SK-N-SH (cell line): Measurements from ENCODE around the gene PCED1B. TPM values are rescaled to one million over a fixed set of nuclear protein-coding genes. Genes with fewer than 3 reads are reported as not detected.
A peak's percentile ranks its signal among the peaks of the same experiment; 100 is the strongest.

ENCODE experiments used
- CTCF ChIA-PET: fragments of 300-600, 350-600 bp; formaldehyde crosslinking; extraction: SDS; loops from one replicate; lab custom pipeline; 2021; lab: Yijun Ruan, JAX
- POLR2A ChIA-PET: fragments of 350-600 bp; sonication (Branson Sonifier 250); formaldehyde crosslinking; extraction: SDS; loops from one replicate; lab custom pipeline; 2020; ENCODE audit warnings: antibody characterized with exemption, inconsistent platforms; lab: Yijun Ruan, JAX
- DNase-seq: peaks from one replicate; pipeline ENCODE4 v3.0.0; 2012
- H2AFZ ChIP-seq: fragments of 200-600 bp; sonication (generic); 2 replicates; pipeline ENCODE4 v1.8.1; 2016; ENCODE audit warnings: antibody characterized with exemption, mild to moderate bottlenecking, low read depth
- H3F3A ChIP-seq: fragments of 200-600 bp; sonication (generic); replicated peaks from 2 replicates; pipeline ENCODE3; 2016; ENCODE audit warnings: antibody characterized with exemption, mild to moderate bottlenecking; ENCODE audit not compliant: insufficient read depth
- H3K27ac ChIP-seq, 2 experiments: fragments of 200-500 bp in 1 of 2; fragments of 200-600 bp in 1 of 2; sonication (Bioruptor generic) in 1 of 2; sonication (generic), shearing (Covaris generic) in 1 of 2; 2 replicates each; pipeline versions ENCODE4 v1.5.1 to v1.6.1; 2014 to 2016; ENCODE audit warnings: low read depth in 2 of 2, inconsistent platforms in 1 of 2, low read length in 1 of 2, mild to moderate bottlenecking in 1 of 2, mixed read lengths in 1 of 2
- H3K27me3 ChIP-seq: fragments of 200-600 bp; sonication (generic), shearing (Covaris generic); 2 replicates; pipeline ENCODE4 v1.6.1; 2016; ENCODE audit warnings: mixed run types; ENCODE audit not compliant: insufficient read depth
- H3K36me3 ChIP-seq, 2 experiments: fragments of 200-500 bp in 1 of 2; fragments of 200-600 bp in 1 of 2; sonication (Bioruptor generic) in 1 of 2; sonication (generic) in 1 of 2; replicated peaks in 1 of 2; 2 replicates each; pipeline versions ENCODE3 to v1.5.1; 2014 to 2016; ENCODE audit warnings: low read length in 1 of 2, mild to moderate bottlenecking in 1 of 2; ENCODE audit not compliant: insufficient read depth in 2 of 2, control insufficient read depth in 1 of 2
- H3K4me1 ChIP-seq, 2 experiments: fragments of 200-500 bp in 1 of 2; fragments of 200-600 bp in 1 of 2; sonication (Bioruptor generic) in 1 of 2; sonication (generic), shearing (Covaris generic) in 1 of 2; 2 replicates each; pipeline versions ENCODE4 v1.5.1 to v1.6.1; 2014 to 2016; ENCODE audit warnings: low read depth in 1 of 2, low read length in 1 of 2, mixed run types in 1 of 2; ENCODE audit not compliant: insufficient read depth in 2 of 2, control insufficient read depth in 1 of 2
- H3K4me2 ChIP-seq: fragments of 200-600 bp; sonication (generic), shearing (Covaris generic); 2 replicates; pipeline ENCODE4 v1.6.1; 2017; ENCODE audit warnings: mixed run types
- H3K4me3 ChIP-seq, 2 experiments: fragments of 200-500 bp in 1 of 2; fragments of 200-600 bp in 1 of 2; sonication (Bioruptor generic) in 1 of 2; sonication (generic), shearing (Covaris generic) in 1 of 2; 2 replicates each; pipeline versions ENCODE4 v1.5.1 to v1.8.1; 2014 to 2016; ENCODE audit warnings: low read depth in 2 of 2, inconsistent platforms in 1 of 2, low read length in 1 of 2, mild to moderate bottlenecking in 1 of 2, mixed read lengths in 1 of 2, moderate library complexity in 1 of 2
- H3K79me2 ChIP-seq: fragments of 200-600 bp; sonication (generic); 2 replicates; pipeline ENCODE4 v1.8.1; 2017; ENCODE audit warnings: mild to moderate bottlenecking; ENCODE audit not compliant: insufficient read depth
- H3K9ac ChIP-seq: fragments of 200-600 bp; sonication (generic); 2 replicates; pipeline ENCODE4 v1.6.1; 2017; ENCODE audit warnings: mixed run types
- H3K9me2 ChIP-seq: fragments of 200-600 bp; sonication (generic); 2 replicates; pipeline ENCODE4 v1.6.1; 2017; ENCODE audit warnings: mixed run types
- H3K9me3 ChIP-seq: fragments of 200-600 bp; sonication (generic); 2 replicates; pipeline ENCODE4 v1.6.1; 2017; ENCODE audit warnings: mixed run types, mild to moderate bottlenecking, moderate library complexity
- H4K20me1 ChIP-seq: fragments of 200-600 bp; sonication (generic); 2 replicates; pipeline ENCODE4 v1.6.1; 2017; ENCODE audit warnings: mild to moderate bottlenecking, mixed run types; ENCODE audit not compliant: insufficient read depth
- CTCF ChIP-seq: fragments of 200-600 bp; sonication (generic); IDR thresholded peaks from 2 replicates; pipeline ENCODE4 v1.6.1; 2017; ENCODE audit warnings: antibody characterized with exemption, mild to moderate bottlenecking, moderate library complexity
- FOSL2 ChIP-seq: IDR thresholded peaks from 2 replicates; pipeline ENCODE4 v1.4.0; 2012; ENCODE audit warnings: low read depth, mild to moderate bottlenecking, moderate library complexity, borderline replicate concordance
- FOXJ3 ChIP-seq: sonication (generic); formaldehyde crosslinking; IDR thresholded peaks from 2 replicates; pipeline ENCODE4 v1.5.1; 2020; ENCODE audit warnings: mild to moderate bottlenecking, missing genetic modification reagents
- GABPA ChIP-seq: IDR thresholded peaks from 2 replicates; pipeline ENCODE4 v1.4.0; 2012; ENCODE audit warnings: low read depth, mild to moderate bottlenecking
- JUND ChIP-seq: IDR thresholded peaks from 2 replicates; pipeline ENCODE4 v1.4.0; 2012
- RAD21 ChIP-seq: IDR thresholded peaks from 2 replicates; pipeline ENCODE4 v1.6.1; 2012; ENCODE audit warnings: mild to moderate bottlenecking, low read length
- REST ChIP-seq: IDR thresholded peaks from 2 replicates; pipeline ENCODE4 v1.6.1; 2012; ENCODE audit warnings: mild to moderate bottlenecking, low read depth, low read length, moderate library complexity
- RFX5 ChIP-seq: IDR thresholded peaks from 2 replicates; pipeline ENCODE4 v1.6.1; 2012; ENCODE audit warnings: mild to moderate bottlenecking, improper control_type of control experiment, low read length
- RXRA ChIP-seq: IDR thresholded peaks from 2 replicates; pipeline ENCODE4 v1.4.0; 2012; ENCODE audit warnings: low read depth, mild to moderate bottlenecking, borderline replicate concordance
- SMC3 ChIP-seq: IDR thresholded peaks from 2 replicates; pipeline ENCODE4 v1.6.1; 2012; ENCODE audit warnings: low read depth, low read length, improper control_type of control experiment
- TCF12 ChIP-seq: IDR thresholded peaks from 2 replicates; pipeline ENCODE4 v1.4.0; 2012
- WGBS: methylation state at CpG from one replicate; pipeline ENCODE4 v1.1.6; 2017; ENCODE audit warnings: low lambda C conversion rate; 5-methylcytosine and 5-hydroxymethylcytosine counted together
- polyA plus RNA-seq, 3 experiments: library from polyadenylated mRNA; depleted of rRNA; stranded (reverse); fragments of >200 nt; gene quantifications; 2 replicates each; pipeline ENCODE4 v1.2.3, GENCODE V29; 2012
- TF ChIP-seq, protein P1 (sequence below): IDR thresholded peaks from 2 replicates; pipeline ENCODE4 v1.4.0; 2012; ENCODE audit warnings: low read depth, borderline replicate concordance
- TF ChIP-seq, protein P2 (sequence below): IDR thresholded peaks from 2 replicates; pipeline ENCODE4; 2012
- TF ChIP-seq, protein P3 (sequence below): IDR thresholded peaks from 2 replicates; pipeline ENCODE4 v1.4.0; 2012; ENCODE audit warnings: low read depth

Gene PCED1B
- polyA plus RNA-seq, 1 of the 3 experiments (the other 2 are of a cell fraction), result 0.21 TPM

- Histone ChIP-seq H3K9me2 (no peaks in the 10 kb centered on the region), H3K9me3 (no peaks in the 10 kb centered on the region), H3F3A (no peaks in the 10 kb centered on the region), H3K27ac (no peak overlapping the region), H3K9ac (no peak overlapping the region), H3K4me1 (no peaks in the 10 kb centered on the region), H3K36me3 (no peaks in the 10 kb centered on the region), H3K79me2 (no peaks in the 10 kb centered on the region), H3K27me3 (peaks cover 7% of the 10 kb centered on the region; the same call in 1 of the 2 replicates), H4K20me1 (no peaks in the 10 kb centered on the region), H2AFZ (no peak overlapping the region), H3K4me3 (no peak overlapping the region), H3K4me2 (no peak overlapping the region)
- WGBS, result 7% methylated on average over 1 of the region's 1 CpG
- ChIA-PET POLR2A (no interaction called here), CTCF (interaction anchor here (0.6 to 2.5 kb wide), 16 partner anchors 8 to 697 kb away, joined by 3 to 12 read pairs (median 4); no protein-coding TSS in a partner anchor)
- TF ChIP-seq SMC3, result peak; percentile 49
- peak; percentile 74 for TF ChIP-seq CTCF
- TF ChIP-seq, protein P1, sequence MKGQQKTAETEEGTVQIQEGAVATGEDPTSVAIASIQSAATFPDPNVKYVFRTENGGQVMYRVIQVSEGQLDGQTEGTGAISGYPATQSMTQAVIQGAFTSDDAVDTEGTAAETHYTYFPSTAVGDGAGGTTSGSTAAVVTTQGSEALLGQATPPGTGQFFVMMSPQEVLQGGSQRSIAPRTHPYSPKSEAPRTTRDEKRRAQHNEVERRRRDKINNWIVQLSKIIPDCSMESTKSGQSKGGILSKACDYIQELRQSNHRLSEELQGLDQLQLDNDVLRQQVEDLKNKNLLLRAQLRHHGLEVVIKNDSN, result no peak
- TF ChIP-seq RAD21, result peak; percentile 70
- peak; percentile 3 for DNase-seq
Observed at GRCh38 chr12:47032644-47033043, 46.8 kb upstream of the PCED1B start.

DNA sequence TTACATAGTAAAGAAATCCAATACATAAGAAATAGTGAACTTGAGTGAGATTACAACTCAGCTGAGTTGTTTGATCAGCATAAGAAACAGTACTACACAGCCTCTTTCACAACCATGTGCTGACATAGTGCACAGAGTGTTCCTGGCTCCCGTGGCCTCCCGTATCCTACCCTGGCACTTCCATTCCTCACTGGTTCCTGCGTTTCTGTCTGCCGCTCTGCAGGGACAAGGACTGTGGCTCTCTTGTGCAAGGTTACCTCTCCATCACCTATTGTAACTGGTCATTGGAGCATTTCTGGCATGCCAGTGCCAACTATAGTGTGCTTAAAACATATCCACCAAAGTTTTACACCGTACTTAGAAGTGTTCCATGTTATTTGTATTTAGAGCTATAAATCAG is 46.3 kb upstream of the PCED1B start:
- Histone ChIP-seq H3K36me3 (no peaks in the 10 kb centered on the region), H3K4me2 (peak overlapping the region; percentile 39; the same call in 1 of the 2 replicates), H3K27ac (no peak overlapping the region), H3K9ac (no peak overlapping the region), H3K27me3 (peaks cover 7% of the 10 kb centered on the region; the same call in 1 of the 2 replicates), H3K79me2 (no peaks in the 10 kb centered on the region), H3K9me3 (no peaks in the 10 kb centered on the region), H3K4me1 (no peaks in the 10 kb centered on the region), H2AFZ (no peak overlapping the region), H3K9me2 (no peaks in the 10 kb centered on the region), H4K20me1 (no peaks in the 10 kb centered on the region), H3K4me3 (no peak overlapping the region), H3F3A (no peaks in the 10 kb centered on the region)
- WGBS, result 21% methylated on average over 5 of the region's 5 CpGs
- no peak for DNase-seq
- ChIA-PET CTCF (interaction anchor here (0.6 to 2.5 kb wide), 15 partner anchors 9 to 698 kb away, joined by 3 to 12 read pairs (median 5); no protein-coding TSS in a partner anchor), POLR2A (no interaction called here)
- TF ChIP-seq RXRA (no peak), FOSL2 (no peak), RFX5 (no peak), REST (no peak), FOXJ3 (CRISPR knock-in tag) (no peak), TCF12 (no peak), JUND (no peak), GABPA (no peak)
- TF ChIP-seq, protein P2, sequence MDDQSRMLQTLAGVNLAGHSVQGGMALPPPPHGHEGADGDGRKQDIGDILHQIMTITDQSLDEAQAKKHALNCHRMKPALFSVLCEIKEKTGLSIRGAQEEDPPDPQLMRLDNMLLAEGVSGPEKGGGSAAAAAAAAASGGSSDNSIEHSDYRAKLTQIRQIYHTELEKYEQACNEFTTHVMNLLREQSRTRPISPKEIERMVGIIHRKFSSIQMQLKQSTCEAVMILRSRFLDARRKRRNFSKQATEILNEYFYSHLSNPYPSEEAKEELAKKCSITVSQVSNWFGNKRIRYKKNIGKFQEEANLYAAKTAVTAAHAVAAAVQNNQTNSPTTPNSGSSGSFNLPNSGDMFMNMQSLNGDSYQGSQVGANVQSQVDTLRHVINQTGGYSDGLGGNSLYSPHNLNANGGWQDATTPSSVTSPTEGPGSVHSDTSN, result no peak
- TF ChIP-seq, protein P3, sequence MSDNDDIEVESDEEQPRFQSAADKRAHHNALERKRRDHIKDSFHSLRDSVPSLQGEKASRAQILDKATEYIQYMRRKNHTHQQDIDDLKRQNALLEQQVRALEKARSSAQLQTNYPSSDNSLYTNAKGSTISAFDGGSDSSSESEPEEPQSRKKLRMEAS, result no peak
